Neuronal stem cell (in vitro differentiated cells): ENCODE data around the gene FUT3.

Source experiments
- DNase-seq: peaks from one replicate; pipeline ENCODE4 v3.0.0-alpha.2; 2013; ENCODE audit warnings: low spot score
- H2AFZ ChIP-seq: one replicate; pipeline ENCODE4 v1.6.1; 2013; ENCODE audit warnings: mild to moderate bottlenecking, low read length, inconsistent platforms
- H2AK5ac ChIP-seq: 2 replicates; pipeline ENCODE4 v1.6.1; 2013; ENCODE audit warnings: low read depth, mild to moderate bottlenecking, inconsistent platforms, low read length, moderate library complexity, mixed read lengths
- H2BK120ac ChIP-seq: 2 replicates; pipeline ENCODE4 v1.6.1; 2013; ENCODE audit warnings: low read depth, mild to moderate bottlenecking, inconsistent platforms, low read length, moderate library complexity, mixed read lengths
- H2BK12ac ChIP-seq: one replicate; pipeline ENCODE4 v1.6.1; 2013; ENCODE audit warnings: low read length, inconsistent platforms
- H2BK15ac ChIP-seq: 2 replicates; pipeline ENCODE4 v1.6.1; 2013; ENCODE audit warnings: mild to moderate bottlenecking, low read length, inconsistent platforms, mixed read lengths
- H2BK5ac ChIP-seq: one replicate; pipeline ENCODE4 v1.6.1; 2013; ENCODE audit warnings: inconsistent platforms, mild to moderate bottlenecking, low read length, moderate library complexity
- H3K14ac ChIP-seq: one replicate; pipeline ENCODE4 v1.6.1; 2013; ENCODE audit warnings: low read length, inconsistent platforms
- H3K18ac ChIP-seq: 2 replicates; pipeline ENCODE4 v1.6.1; 2013; ENCODE audit warnings: low read length, inconsistent platforms
- H3K23ac ChIP-seq: 2 replicates; pipeline ENCODE4 v1.6.1; 2013; ENCODE audit warnings: low read depth, mild to moderate bottlenecking, mixed read lengths, low read length, inconsistent platforms; ENCODE audit not compliant: poor library complexity
- H3K27ac ChIP-seq: replicated peaks from 3 replicates; pipeline ENCODE4 v1.5.1; 2013; ENCODE audit warnings: low read length, inconsistent platforms
- H3K27me3 ChIP-seq, 3 experiments: 2 replicates each; pipeline ENCODE4 v1.6.1; 2013; ENCODE audit warnings: low read length in 3 of 3, mild to moderate bottlenecking in 2 of 3, inconsistent platforms in 1 of 3, low read depth in 1 of 3, mixed read lengths in 1 of 3, moderate library complexity in 1 of 3; ENCODE audit not compliant: control insufficient read depth in 3 of 3, insufficient read depth in 3 of 3
- H3K36me3 ChIP-seq, 2 donors: replicated peaks in 1 of 2; 2 replicates each; pipeline ENCODE4 v1.6.1; 2013; ENCODE audit warnings: low read length in 2 of 2; ENCODE audit not compliant: control insufficient read depth in 2 of 2, insufficient read depth in 2 of 2
- H3K4ac ChIP-seq: 2 replicates; pipeline ENCODE4 v1.6.1; 2013; ENCODE audit warnings: inconsistent platforms, mild to moderate bottlenecking, low read length, moderate library complexity
- H3K4me1 ChIP-seq, 2 donors: 1 replicate in 1 of 2; 2 replicates in 1 of 2; pipeline ENCODE4 v1.6.1; 2013; ENCODE audit warnings: low read length in 2 of 2, low read depth in 1 of 2; ENCODE audit not compliant: control insufficient read depth in 2 of 2, insufficient read depth in 1 of 2
- H3K4me2 ChIP-seq: one replicate; pipeline ENCODE4 v1.6.1; 2013; ENCODE audit warnings: mild to moderate bottlenecking, low read length, inconsistent platforms; ENCODE audit not compliant: insufficient read depth, poor library complexity, severe bottlenecking
- H3K4me3 ChIP-seq, 2 donors: 2 replicates each; pipeline ENCODE4 v1.5.1; 2013; ENCODE audit warnings: low read length in 2 of 2, mild to moderate bottlenecking in 2 of 2, inconsistent platforms in 1 of 2, moderate library complexity in 1 of 2
- H3K79me1 ChIP-seq: one replicate; pipeline ENCODE4 v1.6.1; 2013; ENCODE audit warnings: low read depth, mild to moderate bottlenecking, inconsistent platforms, low read length, moderate library complexity
- H3K9ac ChIP-seq: one replicate; pipeline ENCODE4 v1.6.1; 2013; ENCODE audit warnings: mild to moderate bottlenecking, low read depth, low read length, inconsistent platforms; ENCODE audit not compliant: poor library complexity
- H3K9me3 ChIP-seq, 2 donors: replicated peaks in 1 of 2; 2 replicates each; pipeline versions ENCODE3 to v1.6.1; 2013; ENCODE audit warnings: low read length in 2 of 2, mild to moderate bottlenecking in 2 of 2, inconsistent platforms in 1 of 2, low read depth in 1 of 2, mixed read lengths in 1 of 2, moderate library complexity in 1 of 2; ENCODE audit not compliant: control insufficient read depth in 2 of 2, insufficient read depth in 1 of 2
- H4K8ac ChIP-seq: one replicate; pipeline ENCODE4 v1.6.1; 2013; ENCODE audit warnings: low read depth, mild to moderate bottlenecking, inconsistent platforms, low read length, moderate library complexity
- H4K91ac ChIP-seq: one replicate; pipeline ENCODE4 v1.6.1; 2013; ENCODE audit warnings: low read length, low read depth, mild to moderate bottlenecking, inconsistent platforms; ENCODE audit not compliant: poor library complexity
- WGBS, 2 donors: extraction: QIAGEN DNeasy Blood & Tissue Kit; methylation state at CpG; one replicate each; pipeline ENCODE4 v1.1.7; 2013; ENCODE audit warnings: missing lambda C conversion rate in 2 of 2, mixed read lengths in 1 of 2; ENCODE audit not compliant: insufficient read length in 2 of 2, insufficient replicate concordance in 1 of 2; ENCODE audit errors: extremely low coverage in 2 of 2; 5-methylcytosine and 5-hydroxymethylcytosine counted together

FUT3 gene

GRCh38 chr19:5822181-5822844 lies 28.9 kb downstream of the FUT3 start:
- Histone ChIP-seq H3K9me3 (peaks cover 0 to 2% of the 10 kb centered on the region in 2 donors), H2BK120ac (no peak overlapping the region), H2AFZ (no peak overlapping the region), H3K23ac (no peak overlapping the region), H3K4ac (peak overlapping the region; percentile 37), H3K14ac (no peak overlapping the region), H3K4me3 (no peak overlapping the region), H2BK5ac (no peak overlapping the region), H3K36me3 (no peaks in the 10 kb centered on the region), H4K91ac (no peak overlapping the region), H3K4me2 (no peak overlapping the region), H3K9ac (no peak overlapping the region), H2BK12ac (no peak overlapping the region), H3K18ac (no peak overlapping the region), H3K27me3 (no peaks in the 10 kb centered on the region), H3K27ac (no peak overlapping the region), H3K79me1 (no peaks in the 10 kb centered on the region), H4K8ac (no peak overlapping the region), H3K4me1 (peaks cover 0 to 10% of the 10 kb centered on the region in 2 donors), H2AK5ac (peak overlapping the region; percentile 56), H2BK15ac (no peak overlapping the region)
- WGBS, 2 donors, result no CpG with 5 or more reads among the region's 30 CpGs
- no peak for DNase-seq

GRCh38 chr19:5821521-5822180 lies 29.6 kb downstream of the FUT3 start:
- H2AK5ac ChIP-seq, result no peak overlapping the region
- WGBS, 2 donors, result no CpG with 5 or more reads among the region's 8 CpGs
- no peak overlapping the region for H2BK5ac ChIP-seq

GRCh38 chr19:5820785-5821184 lies 30.5 kb downstream of the FUT3 start:
- H3K14ac ChIP-seq, result no peak overlapping the region
- no peaks in the 10 kb centered on the region for H3K79me1 ChIP-seq
- H2AK5ac ChIP-seq, result no peak overlapping the region
- H3K4me3 ChIP-seq, result no peak overlapping the region
- H2BK5ac ChIP-seq, result no peak overlapping the region
- DNase-seq, result no peak
- H3K9ac ChIP-seq, result no peak overlapping the region
- H4K8ac ChIP-seq, result no peak overlapping the region
- H2BK15ac ChIP-seq, result no peak overlapping the region
- no peak overlapping the region for H3K23ac ChIP-seq
- no peaks in the 10 kb centered on the region for H3K9me3 ChIP-seq
- WGBS, 2 donors, result no CpG with 5 or more reads among the region's 6 CpGs
- H3K4me2 ChIP-seq, result no peak overlapping the region
- H2AFZ ChIP-seq, result no peak overlapping the region
- H3K4ac ChIP-seq, result no peak overlapping the region
- no peaks in the 10 kb centered on the region for H3K36me3 ChIP-seq
- no peak overlapping the region for H2BK12ac ChIP-seq
- H3K27me3 ChIP-seq, result no peaks in the 10 kb centered on the region
- H3K27ac ChIP-seq, result no peak overlapping the region
- H3K4me1 ChIP-seq, result no peaks in the 10 kb centered on the region
- H2BK120ac ChIP-seq, result no peak overlapping the region
- no peak overlapping the region for H4K91ac ChIP-seq
- H3K18ac ChIP-seq, result no peak overlapping the region

More at GRCh38 chr19:5821521-5822180, 29.6 kb downstream of the FUT3 start:
- H3K4ac ChIP-seq, result no peak overlapping the region
- H3K27ac ChIP-seq, result no peak overlapping the region
- no peaks in the 10 kb centered on the region for H3K36me3 ChIP-seq
- H4K8ac ChIP-seq, result no peak overlapping the region
- H3K4me3 ChIP-seq, result no peak overlapping the region
- H2BK15ac ChIP-seq, result no peak overlapping the region
- no peak overlapping the region for H4K91ac ChIP-seq
- H3K18ac ChIP-seq, result no peak overlapping the region
- no peak overlapping the region for H3K9ac ChIP-seq
- H3K4me2 ChIP-seq, result no peak overlapping the region
- H2BK12ac ChIP-seq, result no peak overlapping the region
- DNase-seq, result no peak
- H3K14ac ChIP-seq, result no peak overlapping the region
- H2AFZ ChIP-seq, result no peak overlapping the region
- no peaks in the 10 kb centered on the region for H3K79me1 ChIP-seq
- no peak overlapping the region for H3K23ac ChIP-seq
- no peaks in the 10 kb centered on the region for H3K27me3 ChIP-seq
- no peaks in the 10 kb centered on the region for H3K9me3 ChIP-seq
- H2BK120ac ChIP-seq, result no peak overlapping the region
- peaks cover 0 to 4% of the 10 kb centered on the region in 2 donors for H3K4me1 ChIP-seq

GRCh38 chr19:5818594-5818993 lies 32.7 kb downstream of the FUT3 start:
- Histone ChIP-seq H3K36me3 (no peaks in the 10 kb centered on the region), H2AFZ (no peak overlapping the region), H2BK5ac (peak overlapping the region; percentile 24), H3K4ac (no peak overlapping the region), H3K23ac (no peak overlapping the region), H4K91ac (no peak overlapping the region), H3K18ac (no peak overlapping the region), H2BK15ac (no peak overlapping the region), H3K4me1 (no peaks in the 10 kb centered on the region), H3K27me3 (no peaks in the 10 kb centered on the region), H3K9me3 (no peaks in the 10 kb centered on the region), H3K14ac (peak overlapping the region; percentile 71), H2BK12ac (no peak overlapping the region), H3K4me3 (no peak overlapping the region), H4K8ac (no peak overlapping the region), H3K79me1 (no peaks in the 10 kb centered on the region), H2AK5ac (peak overlapping the region; percentile 70), H3K4me2 (no peak overlapping the region), H3K27ac (no peak overlapping the region), H3K9ac (no peak overlapping the region), H2BK120ac (no peak overlapping the region)
- no peak for DNase-seq
- no CpG with 5 or more reads among the region's 10 CpGs for WGBS, 2 donors
